Smooth muscle cell (in vitro differentiated cells): Measurements from ENCODE around the gene CD59. TPM values are rescaled to one million over a fixed set of nuclear protein-coding genes. Genes with fewer than 3 reads are reported as not detected.

Experiments
- DNase-seq: peaks from one replicate; lab custom pipeline; 2025; ENCODE audit not compliant: unreplicated experiment; lab: John Stamatoyannopoulos, UW
- H2AFZ ChIP-seq: fragments of 200-600 bp; sonication (generic); 2 replicates; pipeline ENCODE4 v1.6.0; 2016; ENCODE audit warnings: antibody characterized with exemption, low read depth, mild to moderate bottlenecking
- H3F3A ChIP-seq: fragments of 200-600 bp; sonication (generic); 2 replicates; pipeline ENCODE4 v1.6.0; 2017; ENCODE audit warnings: antibody characterized with exemption, low read depth
- H3K27ac ChIP-seq: fragments of 200-600 bp; sonication (generic); 2 replicates; pipeline ENCODE4 v1.5.1; 2016; ENCODE audit warnings: low read depth, mild to moderate bottlenecking
- H3K27me3 ChIP-seq: fragments of 200-600 bp; sonication (generic); 2 replicates; pipeline ENCODE4 v1.6.1; 2016; ENCODE audit warnings: low read depth, mild to moderate bottlenecking
- H3K36me3 ChIP-seq: fragments of 200-600 bp; sonication (generic); 2 replicates; pipeline ENCODE4 v1.5.1; 2016; ENCODE audit warnings: low read depth
- H3K4me1 ChIP-seq: fragments of 200-600 bp; sonication (generic); 2 replicates; pipeline ENCODE4 v1.5.1; 2016; ENCODE audit warnings: low read depth
- H3K4me2 ChIP-seq: fragments of 200-600 bp; sonication (generic); 2 replicates; pipeline ENCODE4 v1.6.0; 2016; ENCODE audit warnings: mild to moderate bottlenecking
- H3K4me3 ChIP-seq: fragments of 200-600 bp; sonication (generic); 2 replicates; pipeline ENCODE4 v1.5.1; 2016; ENCODE audit warnings: mild to moderate bottlenecking
- H3K79me2 ChIP-seq: fragments of 200-600 bp; sonication (generic); 2 replicates; pipeline ENCODE4 v1.6.0; 2016; ENCODE audit warnings: low read depth, mild to moderate bottlenecking
- H3K9ac ChIP-seq: fragments of 200-600 bp; sonication (generic); 2 replicates; pipeline ENCODE4 v1.6.0; 2016; ENCODE audit warnings: low read depth
- H3K9me3 ChIP-seq: fragments of 200-600 bp; sonication (generic); replicated peaks from 2 replicates; pipeline ENCODE4 v1.5.1; 2016; ENCODE audit warnings: low read depth
- H4K20me1 ChIP-seq: fragments of 200-600 bp; sonication (generic); 2 replicates; pipeline ENCODE4 v1.6.0; 2016; ENCODE audit warnings: low read depth
- WGBS: methylation state at CpG from one replicate; pipeline ENCODE4 v1.1.7; 2016; ENCODE audit warnings: low lambda C conversion rate; 5-methylcytosine and 5-hydroxymethylcytosine counted together
- polyA plus RNA-seq: library from polyadenylated mRNA; unstranded; fragments of >200 nt; fragmentation: Nextera tagmentation; extraction: Ambion mirVana; gene quantifications from 2 replicates; pipeline ENCODE4 v1.2.1, GENCODE V29; 2016
- total RNA-seq: library from RNA; depleted of rRNA; stranded (reverse); fragments of >200 nt; gene quantifications from 2 replicates; pipeline ENCODE4 v1.2.3, GENCODE V29; 2014
- TF ChIP-seq, protein P1 (sequence below): fragments of 200-600 bp; sonication (generic); IDR thresholded peaks from 2 replicates; pipeline ENCODE4 v1.5.1; 2017; ENCODE audit warnings: borderline replicate concordance, mild to moderate bottlenecking, antibody characterized with exemption; ENCODE audit not compliant: insufficient read depth, poor library complexity, severe bottlenecking

CD59 gene
- total and polyA plus RNA-seq, 2 experiments from 2014 or later, result 291 to 563 TPM

DNA sequence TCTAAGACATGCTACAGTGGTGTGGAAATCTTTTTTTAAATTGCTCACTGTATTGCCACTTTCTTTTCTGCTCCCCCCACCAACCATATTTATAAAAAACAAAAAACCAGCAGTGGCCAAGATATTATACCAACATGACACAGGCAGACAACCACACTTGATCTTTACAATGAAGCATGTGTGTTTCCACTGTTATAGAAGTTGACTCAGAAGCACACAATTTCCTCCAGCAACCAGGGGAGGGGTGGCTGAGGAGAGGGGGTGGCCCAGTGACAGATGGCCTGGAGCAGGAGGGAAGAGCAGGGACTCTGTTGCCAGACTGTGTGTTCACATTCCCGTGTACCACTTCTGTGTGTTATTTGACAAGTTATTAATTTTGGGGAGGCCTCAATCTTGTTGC, 14.8 kb downstream of the CD59 start:
- TF ChIP-seq, protein P1, sequence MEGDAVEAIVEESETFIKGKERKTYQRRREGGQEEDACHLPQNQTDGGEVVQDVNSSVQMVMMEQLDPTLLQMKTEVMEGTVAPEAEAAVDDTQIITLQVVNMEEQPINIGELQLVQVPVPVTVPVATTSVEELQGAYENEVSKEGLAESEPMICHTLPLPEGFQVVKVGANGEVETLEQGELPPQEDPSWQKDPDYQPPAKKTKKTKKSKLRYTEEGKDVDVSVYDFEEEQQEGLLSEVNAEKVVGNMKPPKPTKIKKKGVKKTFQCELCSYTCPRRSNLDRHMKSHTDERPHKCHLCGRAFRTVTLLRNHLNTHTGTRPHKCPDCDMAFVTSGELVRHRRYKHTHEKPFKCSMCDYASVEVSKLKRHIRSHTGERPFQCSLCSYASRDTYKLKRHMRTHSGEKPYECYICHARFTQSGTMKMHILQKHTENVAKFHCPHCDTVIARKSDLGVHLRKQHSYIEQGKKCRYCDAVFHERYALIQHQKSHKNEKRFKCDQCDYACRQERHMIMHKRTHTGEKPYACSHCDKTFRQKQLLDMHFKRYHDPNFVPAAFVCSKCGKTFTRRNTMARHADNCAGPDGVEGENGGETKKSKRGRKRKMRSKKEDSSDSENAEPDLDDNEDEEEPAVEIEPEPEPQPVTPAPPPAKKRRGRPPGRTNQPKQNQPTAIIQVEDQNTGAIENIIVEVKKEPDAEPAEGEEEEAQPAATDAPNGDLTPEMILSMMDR, result no peak
- Histone ChIP-seq H3K36me3 (peaks cover 4% of the 10 kb centered on the region), H3K4me3 (no peak overlapping the region), H3K9me3 (no peaks in the 10 kb centered on the region), H3F3A (peaks cover 36% of the 10 kb centered on the region), H3K79me2 (peaks cover 50% of the 10 kb centered on the region), H2AFZ (no peak overlapping the region), H3K9ac (peak overlapping the region; percentile 65), H3K4me1 (peaks cover 21% of the 10 kb centered on the region), H3K27me3 (no peaks in the 10 kb centered on the region), H3K27ac (peak overlapping the region; percentile 98), H4K20me1 (peaks cover 40% of the 10 kb centered on the region), H3K4me2 (peak overlapping the region; percentile 18)
- WGBS, result 4% methylated on average over 1 of the region's 1 CpG
- no peak for DNase-seq

DNA sequence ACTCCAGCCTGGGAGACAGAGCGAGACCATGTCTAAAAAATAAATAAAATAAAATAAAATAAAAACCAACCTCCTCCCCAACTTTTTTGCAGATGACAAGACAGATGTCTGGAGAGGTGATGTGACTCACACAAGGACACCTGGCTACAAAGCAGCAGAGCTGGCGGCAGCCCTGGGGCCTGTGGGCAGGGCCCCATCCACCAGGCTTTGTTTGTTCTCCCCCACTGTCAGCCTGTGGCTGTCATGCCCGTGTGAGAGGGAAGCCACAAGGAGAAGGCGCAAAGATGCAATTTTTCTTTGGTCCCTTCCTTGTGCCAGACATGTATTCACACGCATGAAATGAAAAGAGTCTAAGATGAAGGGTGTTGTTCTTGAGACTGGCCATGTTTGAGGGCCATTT, 16.6 kb downstream of the CD59 start:
- whole genome bisulfite sequencing, result 74% methylated on average over 5 of the region's 5 CpGs
- TF ChIP-seq, protein P1, result no peak
- Histone ChIP-seq H4K20me1 (peaks cover 38% of the 10 kb centered on the region), H3K4me1 (peaks cover 17% of the 10 kb centered on the region), H3K9ac (no peak overlapping the region), H2AFZ (no peak overlapping the region), H3K27me3 (no peaks in the 10 kb centered on the region), H3K79me2 (peaks cover 31% of the 10 kb centered on the region), H3K4me2 (peak overlapping the region; percentile 16), H3F3A (peaks cover 31% of the 10 kb centered on the region), H3K4me3 (no peak overlapping the region), H3K27ac (peak overlapping the region; percentile 98), H3K9me3 (no peaks in the 10 kb centered on the region), H3K36me3 (peaks cover 11% of the 10 kb centered on the region)
- DNase-seq, result no peak

GRCh38 chr11:33718440-33718839, 17.8 kb downstream of the CD59 start:
- H3K9ac ChIP-seq, result no peak overlapping the region
- H3K4me3 ChIP-seq, result no peak overlapping the region
- DNase-seq, result no peak

GRCh38 chr11:33716243-33716642, 20.0 kb downstream of the CD59 start:
- no peak for DNase-seq
- no peak overlapping the region for H3K27ac ChIP-seq
- H3K9me3 ChIP-seq, result no peaks in the 10 kb centered on the region
- peaks cover 24% of the 10 kb centered on the region for H3K36me3 ChIP-seq
- H3F3A ChIP-seq, result peaks cover 7% of the 10 kb centered on the region
- no peak overlapping the region for H3K9ac ChIP-seq
- H4K20me1 ChIP-seq, result peaks cover 47% of the 10 kb centered on the region
- H3K79me2 ChIP-seq, result peaks cover 19% of the 10 kb centered on the region
- H3K4me2 ChIP-seq, result no peak overlapping the region
- TF ChIP-seq, protein P1, result peak; percentile 19
- WGBS, result 86% methylated on average over 2 of the region's 2 CpGs
- H3K27me3 ChIP-seq, result no peaks in the 10 kb centered on the region
- H2AFZ ChIP-seq, result no peak overlapping the region
- H3K4me1 ChIP-seq, result no peaks in the 10 kb centered on the region
- H3K4me3 ChIP-seq, result no peak overlapping the region

More at GRCh38 chr11:33718440-33718839, 17.8 kb downstream of the CD59 start:
- H3K4me1 ChIP-seq, result peaks cover 6% of the 10 kb centered on the region
- TF ChIP-seq, protein P1, result no peak
- H4K20me1 ChIP-seq, result peaks cover 45% of the 10 kb centered on the region
- H3K27ac ChIP-seq, result peak overlapping the region; percentile 98
- WGBS, result 94% methylated on average over 2 of the region's 2 CpGs
- no peaks in the 10 kb centered on the region for H3K27me3 ChIP-seq
- H3K79me2 ChIP-seq, result peaks cover 20% of the 10 kb centered on the region
- H3K36me3 ChIP-seq, result peaks cover 17% of the 10 kb centered on the region
- no peak overlapping the region for H2AFZ ChIP-seq
- peaks cover 24% of the 10 kb centered on the region for H3F3A ChIP-seq
- H3K4me2 ChIP-seq, result no peak overlapping the region
- no peaks in the 10 kb centered on the region for H3K9me3 ChIP-seq
